Thyroid gland (tissue), 4 donors: ENCODE data around the gene DHRS12. TPM values are rescaled to one million over a fixed set of nuclear protein-coding genes. Genes with fewer than 3 reads are reported as not detected.
A peak's percentile ranks its signal among the peaks of the same experiment; 100 is the strongest.

ENCODE experiments used
- DNase-seq, 2 donors: peaks; one replicate each; pipeline ENCODE4 v3.0.0-alpha.2; 2019
- H3K27ac ChIP-seq, 3 donors: fragments of 200-600 bp; sonication (generic); 1 replicate in 2 of 3; 2 replicates in 1 of 3; pipeline ENCODE4 v1.5.1; 2016 to 2019; ENCODE audit warnings: mild to moderate bottlenecking in 1 of 3, moderate library complexity in 1 of 3
- H3K27me3 ChIP-seq: fragments of 200-600 bp; sonication (generic); one replicate; pipeline ENCODE4 v1.5.1; 2019
- H3K36me3 ChIP-seq, 2 donors: fragments of 200-600 bp; sonication (generic); one replicate each; pipeline ENCODE4 v1.5.1; 2016 to 2019
- H3K4me1 ChIP-seq, 2 donors: fragments of 200-600 bp; sonication (generic); one replicate each; pipeline ENCODE4 v1.5.1; 2017 to 2019
- H3K4me3 ChIP-seq, 3 donors: fragments of 200-600 bp; sonication (generic); replicated peaks in 1 of 3; 1 replicate in 2 of 3; 2 replicates in 1 of 3; pipeline ENCODE4 v1.5.1; 2016; ENCODE audit warnings: mild to moderate bottlenecking in 1 of 3
- H3K9me3 ChIP-seq: fragments of 200-600 bp; sonication (generic); one replicate; pipeline ENCODE4 v1.5.1; 2017
- CTCF ChIP-seq, 6 experiments: fragments of 200-600 bp in 3 of 6; fragments of 450-650 bp in 3 of 6; sonication (generic) in 3 of 6; IDR thresholded peaks; one replicate each; pipeline ENCODE4 v1.5.1; 2016 to 2019; ENCODE audit warnings: antibody characterized with exemption in 6 of 6, mild to moderate bottlenecking in 2 of 6, inconsistent platforms in 1 of 6, moderate library complexity in 1 of 6
- POLR2A ChIP-seq, 2 donors: fragments of 450-650 bp; IDR thresholded peaks; one replicate each; pipeline ENCODE4 v1.6.1; 2017; ENCODE audit warnings: antibody characterized with exemption in 2 of 2, mild to moderate bottlenecking in 2 of 2, moderate library complexity in 1 of 2
- WGBS, 2 donors: methylation state at CpG; one replicate each; pipeline ENCODE4 v1.1.5; 2017; 5-methylcytosine and 5-hydroxymethylcytosine counted together
- intact Hi-C: fragments of 100-400 bp; cut with DNase I; formaldehyde crosslinking; loops from one replicate; pipeline ENCODE4 v1.15.1; 2023
- total RNA-seq, 4 donors: library from RNA; depleted of rRNA; stranded (reverse); fragments of >200 nt; gene quantifications; one replicate each; pipeline ENCODE4 v1.2.3, GENCODE V29; 2016

DHRS12 gene, protein sequence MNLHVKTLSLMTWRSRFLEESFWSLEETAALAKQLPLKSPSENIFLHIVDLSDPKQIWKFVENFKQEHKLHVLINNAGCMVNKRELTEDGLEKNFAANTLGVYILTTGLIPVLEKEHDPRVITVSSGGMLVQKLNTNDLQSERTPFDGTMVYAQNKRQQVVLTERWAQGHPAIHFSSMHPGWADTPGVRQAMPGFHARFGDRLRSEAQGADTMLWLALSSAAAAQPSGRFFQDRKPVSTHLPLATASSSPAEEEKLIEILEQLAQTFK
- 10 to 100 TPM; 23.1 to 34.2 (median 27.4) TPM for total RNA-seq

DNA sequence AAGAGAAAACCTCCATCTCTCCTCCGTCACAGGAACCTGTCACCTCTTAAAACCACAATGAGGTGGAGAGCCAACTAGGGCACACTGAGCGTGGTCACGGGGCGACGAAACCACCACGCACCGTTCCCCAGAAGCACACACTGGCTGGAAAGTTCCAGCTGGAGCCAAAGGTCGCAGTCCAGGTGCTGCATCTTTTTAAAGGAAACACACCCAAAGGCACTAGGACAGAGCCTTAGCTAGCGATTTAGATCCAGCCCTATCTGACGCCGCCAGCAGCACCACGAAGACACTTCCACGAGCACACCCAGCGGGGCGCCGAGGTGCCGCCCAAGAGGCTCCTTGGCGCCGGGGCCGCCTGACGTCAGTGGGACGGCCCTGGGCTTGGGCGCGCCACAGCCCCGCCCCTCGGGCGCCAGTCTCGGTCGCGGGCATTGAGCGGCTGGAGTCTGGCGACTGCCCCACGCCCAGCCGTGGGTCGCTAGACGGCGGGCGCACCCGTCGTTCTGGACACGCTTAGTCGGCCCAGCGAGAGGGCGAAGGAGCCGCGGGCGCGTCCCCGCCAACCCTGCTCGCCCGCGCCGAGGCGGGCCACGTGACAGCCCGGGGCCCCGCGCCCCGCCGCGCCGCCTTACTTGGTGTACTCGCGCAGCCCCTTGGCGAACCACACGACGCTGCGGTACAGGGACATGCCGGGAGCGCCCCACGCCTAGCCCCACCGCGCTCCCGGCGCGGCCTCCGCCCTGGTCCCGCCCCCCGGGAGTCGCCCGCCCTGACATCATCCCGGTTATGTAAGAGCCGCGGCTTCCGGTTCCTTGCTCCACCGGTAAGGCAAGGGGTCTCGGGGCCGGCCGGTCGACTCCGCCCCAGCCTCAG, at the start of gene DHRS12:
Gene DHRS12 (minus strand): TSS at position 742 of the 873 bp plus-strand sequence. CDS start 4,504 bp downstream, outside the sequence.
- Histone ChIP-seq H3K4me1 (peaks cover 32 to 33% of the 10 kb centered on the region in 2 donors), H3K9me3 (no peaks in the 10 kb centered on the region), H3K27ac (peak within 1 kb of the TSS; percentile 98 to 100 (median 98)), H3K27me3 (no peaks in the 10 kb centered on the region), H3K36me3 (no peaks in the 10 kb centered on the region), H3K4me3 (peak within 1 kb of the TSS; percentile 57 to 95 (median 91))
- intact Hi-C loops, result no loop called here
- peak; percentile 90 to 92 for DNase-seq
- TF ChIP-seq POLR2A (IDR thresholded peaks at IDR 0.05), result peak; percentile 67 to 93
- peak in 1 of 6 experiments; percentile 4 for TF ChIP-seq CTCF (IDR thresholded peaks at IDR 0.05)
- 2 to 8% methylated on average over 4 to 20 of the region's 91 CpGs for WGBS, 2 donors

GRCh38 chr13:51849145-51850101, 45.5 kb upstream of the DHRS12 start:
- peak in 4 of 6 experiments; percentile 19 to 56 (median 30) for TF ChIP-seq CTCF (IDR thresholded peaks at IDR 0.05)
- no peak for TF ChIP-seq POLR2A (IDR thresholded peaks at IDR 0.05)
- intact Hi-C loops, result loop anchor here (10.0 kb wide), 1 partner anchor 155 kb away; no protein-coding TSS in a partner anchor
- peak; percentile 12 to 18 for DNase-seq
- Histone ChIP-seq H3K4me3 (no peak overlapping the region), H3K36me3 (no peaks in the 10 kb centered on the region), H3K27ac (no peak overlapping the region), H3K27me3 (no peaks in the 10 kb centered on the region), H3K4me1 (peaks cover 0 to 4% of the 10 kb centered on the region in 2 donors), H3K9me3 (no peaks in the 10 kb centered on the region)
- WGBS, 2 donors, result 55 to 64% methylated on average over 21 of the region's 21 CpGs

- H3K27me3 ChIP-seq, result no peaks in the 10 kb centered on the region
- intact Hi-C loops, result loop anchor here (10.0 kb wide), 1 partner anchor 156 kb away; no protein-coding TSS in a partner anchor
- no peak overlapping the region for H3K27ac ChIP-seq
- 65 to 68% methylated on average over 4 of the region's 4 CpGs for WGBS, 2 donors
- H3K9me3 ChIP-seq, result no peaks in the 10 kb centered on the region
- peaks cover 0 to 4% of the 10 kb centered on the region in 2 donors for H3K4me1 ChIP-seq
- H3K4me3 ChIP-seq, result no peak overlapping the region
- no peaks in the 10 kb centered on the region for H3K36me3 ChIP-seq
- DNase-seq, result no peak
- TF ChIP-seq POLR2A (IDR thresholded peaks at IDR 0.05) (no peak), CTCF (IDR thresholded peaks at IDR 0.05) (no peak)
Measured at GRCh38 chr13:51848674-51849073, 44.7 kb upstream of the DHRS12 start.

- H3K27ac ChIP-seq, result no peak overlapping the region
- intact Hi-C loops, result loop anchor here (10.0 kb wide), 1 partner anchor 158 kb away; no protein-coding TSS in a partner anchor
Measured at GRCh38 chr13:51846756-51847155, 42.8 kb upstream of the DHRS12 start.

More at GRCh38 chr13:51846756-51847155, 42.8 kb upstream of the DHRS12 start:
- no peaks in the 10 kb centered on the region for H3K9me3 ChIP-seq
- H3K4me3 ChIP-seq, result no peak overlapping the region
- H3K36me3 ChIP-seq, result no peaks in the 10 kb centered on the region
- no peaks in the 10 kb centered on the region for H3K27me3 ChIP-seq
- no peak for DNase-seq
- TF ChIP-seq POLR2A (IDR thresholded peaks at IDR 0.05), result no peak
- TF ChIP-seq CTCF (IDR thresholded peaks at IDR 0.05), result no peak
- H3K4me1 ChIP-seq, result peaks cover 0 to 4% of the 10 kb centered on the region in 2 donors
- 83 to 87% methylated on average over 1 of the region's 1 CpG for WGBS, 2 donors
